MCF 10A (cell line): ENCODE data around the gene ACTR1A. TPM values are rescaled to one million over a fixed set of nuclear protein-coding genes. Genes with fewer than 3 reads are reported as not detected.

Experiments
- BruUV-seq: library from RNA; stranded (reverse); fragments of 400-500 nt; replicated peaks from 2 replicates; lab custom pipeline; 2021; lab: Mats Ljungman, UMichigan
- CTCF ChIA-PET: fragments of 300-600 bp; sonication (Branson Sonifier 250); formaldehyde crosslinking; extraction: SDS; loops from one replicate; lab custom pipeline; 2021; ENCODE audit warnings: antibody characterized with exemption, inconsistent platforms; lab: Yijun Ruan, JAX
- POLR2A ChIA-PET: fragments of 300-600, 350-650 bp; sonication (Branson Sonifier 250); formaldehyde crosslinking; extraction: SDS; loops from one replicate; lab custom pipeline; 2020; ENCODE audit warnings: antibody characterized with exemption, inconsistent platforms; lab: Yijun Ruan, JAX
- DNase-seq: peaks from one replicate; pipeline ENCODE4 v3.0.0-alpha.2; 2018; ENCODE audit not compliant: unreplicated experiment
- H3K27ac Mint-ChIP-seq: one replicate; pipeline ENCODE4 v1.8.0; 2022; ENCODE audit warnings: mild to moderate bottlenecking, low read depth, mixed read lengths; ENCODE audit not compliant: unreplicated experiment
- H3K27me3 Mint-ChIP-seq: one replicate; pipeline ENCODE4 v1.8.0; 2022; ENCODE audit warnings: mixed read lengths; ENCODE audit not compliant: insufficient read depth, unreplicated experiment
- H3K36me3 Mint-ChIP-seq: one replicate; pipeline ENCODE4 v1.8.0; 2022; ENCODE audit warnings: mild to moderate bottlenecking, moderate library complexity, mixed read lengths; ENCODE audit not compliant: insufficient read depth, unreplicated experiment
- H3K4me1 Mint-ChIP-seq: one replicate; pipeline ENCODE4 v1.8.0; 2022; ENCODE audit warnings: mixed read lengths; ENCODE audit not compliant: insufficient read depth, unreplicated experiment
- H3K4me3 Mint-ChIP-seq: one replicate; pipeline ENCODE4 v1.8.0; 2022; ENCODE audit warnings: mild to moderate bottlenecking, moderate library complexity, mixed read lengths; ENCODE audit not compliant: unreplicated experiment
- H3K9me3 Mint-ChIP-seq: one replicate; pipeline ENCODE4 v1.8.0; 2022; ENCODE audit warnings: mixed read lengths; ENCODE audit not compliant: unreplicated experiment
- CTCF ChIP-seq: fragments of 200-600 bp; IDR thresholded peaks from one replicate; pipeline ENCODE4 v1.8.0; 2022; ENCODE audit warnings: antibody characterized with exemption, mild to moderate bottlenecking; ENCODE audit not compliant: unreplicated experiment
- intact Hi-C: fragments of 100-400 bp; cut with micrococcal nuclease; formaldehyde crosslinking; loops from 2 replicates; pipeline ENCODE4 v1.14.1; 2022
- total RNA-seq: library from RNA; stranded (reverse); gene quantifications from 2 replicates; pipeline ENCODE4 v1.2.3, GENCODE V29; 2022

ACTR1A gene
- total RNA-seq, 1 experiment from 2014 or later, result 60.1 TPM

GRCh38 chr10:102437515-102437914 is 65.0 kb downstream of the ACTR1A start:
- TF ChIP-seq CTCF, result no peak
- Mint-ChIP-seq H3K9me3 (no peaks in the 10 kb centered on the region), H3K27me3 (no peaks in the 10 kb centered on the region), H3K36me3 (no peaks in the 10 kb centered on the region), H3K4me1 (peaks cover 15% of the 10 kb centered on the region), H3K27ac (no peak overlapping the region), H3K4me3 (no peak overlapping the region)
- ChIA-PET CTCF (no interaction called here), POLR2A (interaction anchor here (0.7 kb wide), 1 partner anchor 29 kb away, joined by 3 read pairs; no protein-coding TSS in a partner anchor)
- DNase-seq, result no peak
- intact Hi-C loops, result no loop called here
- no TSS peak for BruUV-seq

- Mint-ChIP-seq H3K36me3 (no peaks in the 10 kb centered on the region), H3K27me3 (no peaks in the 10 kb centered on the region), H3K27ac (no peak overlapping the region), H3K4me1 (peaks cover 20% of the 10 kb centered on the region), H3K4me3 (no peak overlapping the region), H3K9me3 (no peaks in the 10 kb centered on the region)
- BruUV-seq, result no TSS peak
- ChIA-PET CTCF (interaction anchor here (0.6 to 0.7 kb wide), 3 partner anchors 39 to 84 kb away, joined by 3 read pairs; no protein-coding TSS in a partner anchor), POLR2A (interaction anchor here (0.6 to 5.2 kb wide), 3 partner anchors 11 to 16 kb away, joined by 3 to 63 read pairs (median 3); partner anchors contain the start of genes C10orf95 and FBXL15)
- no peak for TF ChIP-seq CTCF
- intact Hi-C loops, result no loop called here
- DNase-seq, result no peak
Measured at GRCh38 chr10:102436312-102436711, 66.2 kb downstream of the ACTR1A start.

GRCh38 chr10:102435529-102436233 is 66.8 kb downstream of the ACTR1A start:
- no peaks in the 10 kb centered on the region for H3K36me3 Mint-ChIP-seq
- H3K4me1 Mint-ChIP-seq, result peaks cover 21% of the 10 kb centered on the region

More at GRCh38 chr10:102435529-102436233, 66.8 kb downstream of the ACTR1A start:
- no peak for TF ChIP-seq CTCF
- Mint-ChIP-seq H3K27me3 (no peaks in the 10 kb centered on the region), H3K27ac (no peak overlapping the region), H3K9me3 (no peaks in the 10 kb centered on the region), H3K4me3 (no peak overlapping the region)
- POLR2A ChIA-PET, result interaction anchor here (1.0 to 5.7 kb wide), 4 partner anchors 12 to 67 kb away, joined by 3 to 119 read pairs (median 33); partner anchors contain the start of genes ACTR1A, C10orf95 and FBXL15
- CTCF ChIA-PET, result interaction anchor here (0.6 to 1.0 kb wide), 5 partner anchors 13 to 205 kb away, joined by 3 to 5 read pairs (median 3); no protein-coding TSS in a partner anchor
- intact Hi-C loops, result no loop called here
- BruUV-seq, result TSS peak; percentile 19
- DNase-seq, result no peak
